Activated CD4-positive, alpha-beta T cell treated with anti-CD3 and anti-CD28 coated beads for 36 hours (primary cell): ENCODE measurements around the gene TANGO2. TPM values are rescaled to one million over a fixed set of nuclear protein-coding genes. Genes with fewer than 3 reads are reported as not detected.

Source experiments
- ATAC-seq: fragments of 200-7000 bp; cut with Tn5 transposase; one replicate; pipeline ENCODE4 v1.10.0; 2021; ENCODE audit warnings: mild to moderate bottlenecking, moderate library complexity
- CTCF ChIA-PET: fragments of 350-600 bp; sonication (Branson Sonifier 250); formaldehyde crosslinking; loops from one replicate; lab custom pipeline; 2021; ENCODE audit warnings: antibody characterized with exemption; lab: Charles Lee
- POLR2A ChIA-PET: fragments of 350-600 bp; sonication (Branson Sonifier 250); formaldehyde crosslinking; loops from one replicate; lab custom pipeline; 2021; ENCODE audit warnings: antibody characterized with exemption, inconsistent platforms; lab: Charles Lee
- DNase-seq: peaks from one replicate; pipeline ENCODE4 v3.0.0-alpha.2; 2020
- H3K27ac Mint-ChIP-seq: one replicate; pipeline ENCODE4 v1.8.0; 2021; ENCODE audit warnings: mixed read lengths
- H3K27me3 Mint-ChIP-seq: one replicate; pipeline ENCODE4 v1.8.0; 2021; ENCODE audit warnings: mixed read lengths
- H3K36me3 Mint-ChIP-seq: one replicate; pipeline ENCODE4 v1.8.0; 2021; ENCODE audit warnings: low read depth, mixed read lengths
- H3K4me1 Mint-ChIP-seq: one replicate; pipeline ENCODE4 v1.8.0; 2021; ENCODE audit warnings: mixed read lengths
- H3K4me3 Mint-ChIP-seq: one replicate; pipeline ENCODE4 v1.8.0; 2021; ENCODE audit warnings: mild to moderate bottlenecking, moderate library complexity, mixed read lengths
- H3K9me3 Mint-ChIP-seq: one replicate; pipeline ENCODE4 v1.8.0; 2021; ENCODE audit warnings: low read depth, mixed read lengths
- intact Hi-C, 2 experiments: fragments of 100-400 bp; cut with DNase I in 1 of 2; cut with micrococcal nuclease in 1 of 2; formaldehyde crosslinking; loops; one replicate each; pipeline versions ENCODE4 v1.14.2 to v1.15.1; 2022 to 2024; cut with DNase I, micrococcal nuclease
- total RNA-seq, 2 experiments: library from RNA; stranded (reverse); gene quantifications; one replicate each; pipeline ENCODE4 v1.2.3, GENCODE V29; 2021

TANGO2 gene
- total RNA-seq, 2 experiments from 2014 or later = 20.3 to 22.8 TPM

DNA sequence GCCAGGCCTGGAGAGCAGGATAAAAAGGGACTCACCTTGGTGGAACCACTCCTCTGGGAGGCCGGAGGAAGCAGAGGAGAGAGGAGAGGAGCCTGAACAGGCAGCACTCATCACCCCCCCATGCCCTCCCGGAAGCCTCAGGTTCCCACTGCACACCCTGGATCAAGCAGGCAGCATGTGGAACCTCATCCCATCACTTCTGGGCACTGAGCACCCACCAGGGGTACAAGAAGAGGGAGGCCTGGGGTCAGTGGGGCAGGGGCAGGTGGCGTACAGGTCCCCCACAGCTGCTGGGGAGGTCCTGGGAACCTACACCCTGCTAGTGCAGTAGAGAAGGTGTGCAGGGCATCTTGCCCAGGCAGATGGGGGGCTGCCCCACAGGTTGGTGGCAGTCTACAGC is 44.2 kb upstream of the TANGO2 start:
- intact Hi-C loops = loop anchor here in 1 of 2 experiments (10.0 kb wide), 1 partner anchor 318 kb away; no protein-coding TSS in a partner anchor
- H3K27ac Mint-ChIP-seq = peak overlapping the region; percentile 17
- CTCF ChIA-PET = no interaction called here
- H3K4me3 Mint-ChIP-seq = no peak overlapping the region
- DNase-seq = no peak
- peaks cover 1% of the 10 kb centered on the region for H3K36me3 Mint-ChIP-seq
- POLR2A ChIA-PET = no interaction called here
- ATAC-seq = no peak
- no peaks in the 10 kb centered on the region for H3K9me3 Mint-ChIP-seq
- H3K27me3 Mint-ChIP-seq = no peaks in the 10 kb centered on the region
- H3K4me1 Mint-ChIP-seq = peaks cover 6% of the 10 kb centered on the region

GRCh38 chr22:19977296-19978243 is 43.3 kb upstream of the TANGO2 start:
- DNase-seq (no peak), ATAC-seq (no peak)
- ChIA-PET CTCF (interaction anchor here (0.6 kb wide), 1 partner anchor 14 kb away, joined by 3 read pairs; no protein-coding TSS in a partner anchor), POLR2A (no interaction called here)
- H3K27ac Mint-ChIP-seq = no peak overlapping the region
- no peaks in the 10 kb centered on the region for H3K9me3 Mint-ChIP-seq
- no peak overlapping the region for H3K4me3 Mint-ChIP-seq
- peaks cover 1% of the 10 kb centered on the region for H3K36me3 Mint-ChIP-seq
- no peaks in the 10 kb centered on the region for H3K27me3 Mint-ChIP-seq
- H3K4me1 Mint-ChIP-seq = peaks cover 6% of the 10 kb centered on the region
- intact Hi-C loops = loop anchor here in 1 of 2 experiments (10.0 kb wide), 1 partner anchor 317 kb away; no protein-coding TSS in a partner anchor

- Mint-ChIP-seq H3K4me1 (peaks cover 6% of the 10 kb centered on the region), H3K9me3 (no peaks in the 10 kb centered on the region)
Measured at GRCh38 chr22:19978748-19979147, 42.2 kb upstream of the TANGO2 start.

DNA sequence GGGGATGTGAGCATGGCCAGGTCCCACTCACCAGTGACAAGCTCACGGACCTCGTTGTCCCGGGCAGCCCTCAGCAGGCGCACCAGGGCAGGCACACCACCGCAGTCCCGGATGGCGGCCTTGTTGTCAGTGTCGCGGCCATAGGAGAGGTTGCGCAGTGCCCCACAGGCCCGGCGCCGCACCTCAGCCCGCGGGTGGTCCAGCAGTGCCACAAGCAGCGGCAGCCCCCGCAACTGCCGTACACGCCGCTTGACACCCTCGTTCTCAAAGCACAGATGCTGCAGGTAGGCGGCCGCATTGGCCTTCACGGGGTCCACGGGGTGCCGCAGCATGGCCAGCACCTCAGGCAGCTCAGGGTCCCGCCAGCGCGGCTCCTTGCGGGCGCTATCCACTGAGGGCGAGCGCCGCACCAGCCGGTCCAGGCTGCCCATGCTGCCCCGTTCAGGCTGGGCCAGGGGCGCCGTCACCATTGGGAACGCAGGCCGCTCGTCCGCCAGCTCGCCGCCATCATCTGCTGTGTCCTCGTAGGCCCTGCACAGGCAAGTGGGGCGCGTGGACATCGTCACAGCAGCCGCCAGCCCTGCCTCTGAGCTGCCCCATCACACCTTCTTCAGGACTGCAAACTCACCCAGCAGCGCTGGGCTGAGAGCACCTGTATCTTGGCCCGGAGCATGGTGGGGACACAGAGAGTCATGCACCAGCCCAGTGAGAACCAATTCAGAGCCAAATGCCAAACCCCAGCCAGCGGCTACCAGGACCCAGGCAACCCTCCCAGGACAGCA is 41.0 kb upstream of the TANGO2 start:
- ChIA-PET POLR2A (no interaction called here), CTCF (no interaction called here)
- Mint-ChIP-seq H3K9me3 (no peaks in the 10 kb centered on the region), H3K27me3 (no peaks in the 10 kb centered on the region), H3K4me1 (peaks cover 4% of the 10 kb centered on the region), H3K4me3 (no peak overlapping the region), H3K27ac (no peak overlapping the region), H3K36me3 (peaks cover 1% of the 10 kb centered on the region)
- ATAC-seq = no peak
- intact Hi-C loops = loop anchor here (10.0 kb wide), 2 partner anchors 315 to 475 kb away; no protein-coding TSS in a partner anchor
- DNase-seq = no peak

More at GRCh38 chr22:19978748-19979147, 42.2 kb upstream of the TANGO2 start:
- ChIA-PET CTCF (interaction anchor here (0.9 kb wide), 1 partner anchor 25 kb away, joined by 3 read pairs; no protein-coding TSS in a partner anchor), POLR2A (no interaction called here)
- intact Hi-C loops = loop anchor here in 1 of 2 experiments (10.0 kb wide), 1 partner anchor 316 kb away; no protein-coding TSS in a partner anchor
- H3K36me3 Mint-ChIP-seq = peaks cover 1% of the 10 kb centered on the region
- ATAC-seq (no peak), DNase-seq (no peak)
- no peak overlapping the region for H3K27ac Mint-ChIP-seq
- no peak overlapping the region for H3K4me3 Mint-ChIP-seq
- no peaks in the 10 kb centered on the region for H3K27me3 Mint-ChIP-seq

- ChIA-PET CTCF (no interaction called here), POLR2A (no interaction called here)
- H3K27ac Mint-ChIP-seq = no peak overlapping the region
- ATAC-seq (no peak), DNase-seq (no peak)
- H3K36me3 Mint-ChIP-seq = peaks cover 1% of the 10 kb centered on the region
- H3K4me1 Mint-ChIP-seq = no peaks in the 10 kb centered on the region
- intact Hi-C loops = loop anchor here in 1 of 2 experiments (10.0 kb wide), 1 partner anchor 474 kb away; no protein-coding TSS in a partner anchor
- H3K4me3 Mint-ChIP-seq = no peak overlapping the region
- H3K27me3 Mint-ChIP-seq = no peaks in the 10 kb centered on the region
- no peaks in the 10 kb centered on the region for H3K9me3 Mint-ChIP-seq
Measured at GRCh38 chr22:19980766-19981165, 40.1 kb upstream of the TANGO2 start.

DNA sequence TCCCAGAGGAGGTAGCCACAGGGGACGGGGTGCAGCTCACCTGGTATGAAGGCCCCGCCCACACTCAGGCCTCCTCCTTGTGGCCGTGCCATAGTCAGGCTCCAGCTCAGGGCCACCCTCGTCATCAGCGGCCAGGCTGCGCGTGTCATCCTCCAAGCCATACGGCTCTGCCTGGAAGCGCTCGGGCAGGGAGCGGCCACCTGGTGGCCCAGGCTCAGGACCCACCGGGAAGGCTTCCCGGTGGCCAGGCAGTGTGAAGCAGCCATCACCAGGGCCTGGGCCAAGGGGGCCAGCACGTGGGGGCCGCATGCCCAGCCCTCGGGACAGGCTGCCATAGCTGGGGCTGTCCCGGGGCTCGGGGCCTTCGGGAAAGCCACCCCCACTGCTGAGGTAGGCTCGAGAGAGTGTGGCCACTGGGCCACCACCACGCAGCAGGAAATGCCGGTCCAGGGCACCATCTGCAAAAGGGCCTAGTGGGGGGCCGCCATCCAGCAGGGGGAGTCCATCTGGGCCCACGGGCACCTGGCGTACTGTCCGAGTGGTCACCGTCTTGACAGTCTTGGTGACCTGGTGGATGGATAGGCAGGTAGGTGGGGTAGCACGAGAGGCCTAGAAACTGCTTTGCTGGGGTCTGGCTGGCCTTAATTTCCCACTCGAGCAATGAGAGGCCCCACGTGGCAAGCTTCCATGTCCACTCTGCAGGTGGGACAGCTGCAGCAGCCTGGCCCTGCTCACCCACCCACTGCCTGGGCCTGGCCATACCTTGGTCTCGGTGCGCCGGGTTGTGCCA is 39.5 kb upstream of the TANGO2 start:
- Mint-ChIP-seq H3K27ac (no peak overlapping the region), H3K36me3 (peaks cover 1% of the 10 kb centered on the region), H3K4me3 (no peak overlapping the region), H3K9me3 (no peaks in the 10 kb centered on the region), H3K4me1 (no peaks in the 10 kb centered on the region), H3K27me3 (no peaks in the 10 kb centered on the region)
- no peak for ATAC-seq
- intact Hi-C loops = loop anchor here in 1 of 2 experiments (10.0 kb wide), 1 partner anchor 473 kb away; no protein-coding TSS in a partner anchor
- ChIA-PET CTCF (no interaction called here), POLR2A (no interaction called here)
- DNase-seq = no peak

DNA sequence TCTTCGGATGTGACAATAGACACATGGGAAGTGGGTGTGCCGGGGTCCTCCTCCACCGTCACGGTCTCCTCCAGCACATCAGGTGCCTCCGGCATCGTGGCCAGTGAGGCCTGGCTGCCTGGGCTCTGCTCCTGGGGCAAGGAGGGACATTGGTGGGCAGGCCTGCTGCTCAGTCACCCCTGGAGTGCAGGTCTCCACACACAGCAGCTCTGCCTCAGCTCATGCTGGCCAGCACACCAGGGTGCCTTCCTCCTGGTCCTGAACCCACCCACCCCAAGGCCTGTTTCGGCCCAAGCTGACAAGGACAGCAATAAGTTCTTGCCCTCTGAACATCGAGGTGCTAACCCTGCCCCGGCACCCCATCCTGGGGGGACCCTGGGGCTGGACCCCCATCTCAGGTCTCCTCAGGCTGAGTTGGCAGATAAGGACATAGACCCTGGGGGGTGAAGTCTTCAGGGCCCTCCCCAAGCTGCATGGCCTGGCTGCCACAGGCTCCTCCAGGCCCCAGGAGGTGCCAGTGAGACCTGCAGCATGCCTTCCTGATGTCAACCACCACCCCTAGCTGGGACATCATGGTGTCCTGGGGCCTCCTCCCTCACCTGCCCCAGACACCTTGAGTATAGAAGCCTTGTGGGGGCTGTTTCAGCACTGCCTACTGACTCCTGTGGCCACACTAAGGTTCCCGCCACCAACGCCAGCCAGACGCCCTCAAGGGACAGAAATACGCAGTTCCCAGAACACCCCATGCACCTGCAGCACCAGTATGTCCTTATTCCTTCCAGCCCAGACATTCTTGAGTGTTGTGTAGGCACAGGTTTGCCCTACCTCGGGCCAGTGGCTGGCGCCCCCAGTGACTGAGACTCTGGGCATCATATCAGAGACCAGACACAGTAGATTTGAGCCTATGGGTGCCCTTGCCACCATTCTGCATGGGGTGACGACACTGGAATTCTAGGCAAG is 38.7 kb upstream of the TANGO2 start:
- CTCF ChIA-PET = interaction anchor here (0.6 kb wide), 1 partner anchor 39 kb away, joined by 3 read pairs; no protein-coding TSS in a partner anchor

DNA sequence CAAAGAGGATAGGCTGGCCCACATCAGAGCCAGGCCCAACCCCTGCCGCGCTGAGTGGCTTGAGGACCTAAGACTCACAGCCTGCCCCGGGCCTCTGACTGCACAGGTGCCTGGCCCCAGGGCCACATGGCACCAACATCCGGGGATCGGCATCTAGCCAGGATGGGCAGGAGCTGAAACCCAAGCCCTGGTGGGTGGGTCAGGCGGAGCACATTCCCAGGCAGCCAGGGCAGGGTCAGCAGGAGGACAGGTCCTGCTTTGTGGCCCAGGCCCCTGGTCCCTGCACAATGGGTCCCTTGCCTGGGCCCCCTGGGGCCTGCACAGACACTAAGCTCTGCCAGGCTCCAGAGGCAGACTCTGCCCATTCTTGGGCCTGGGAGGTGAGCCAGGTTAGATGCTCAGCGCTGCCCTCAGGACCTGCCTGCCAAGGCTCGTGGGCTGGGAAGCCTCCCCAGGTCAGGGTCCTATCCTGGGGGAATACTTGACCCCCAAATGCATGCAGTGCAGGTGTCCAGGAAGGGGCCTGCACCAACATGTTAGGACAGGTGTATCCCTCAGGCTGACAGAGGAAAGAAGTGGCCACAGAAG is 37.8 kb upstream of the TANGO2 start:
- intact Hi-C loops = loop anchor here in 1 of 2 experiments (10.0 kb wide), 1 partner anchor 472 kb away; no protein-coding TSS in a partner anchor
- ATAC-seq (no peak), DNase-seq (no peak)
- no peak overlapping the region for H3K27ac Mint-ChIP-seq
- POLR2A ChIA-PET = no interaction called here
- CTCF ChIA-PET = interaction anchor here (0.6 kb wide), 1 partner anchor 39 kb away, joined by 3 read pairs; no protein-coding TSS in a partner anchor
- no peaks in the 10 kb centered on the region for H3K27me3 Mint-ChIP-seq
- H3K36me3 Mint-ChIP-seq = peaks cover 1% of the 10 kb centered on the region
- no peaks in the 10 kb centered on the region for H3K9me3 Mint-ChIP-seq
- no peaks in the 10 kb centered on the region for H3K4me1 Mint-ChIP-seq
- H3K4me3 Mint-ChIP-seq = no peak overlapping the region

More for the DNA sequence above, 38.7 kb upstream of the TANGO2 start:
- Mint-ChIP-seq H3K27me3 (no peaks in the 10 kb centered on the region), H3K4me3 (no peak overlapping the region), H3K36me3 (peaks cover 1% of the 10 kb centered on the region), H3K27ac (no peak overlapping the region), H3K4me1 (no peaks in the 10 kb centered on the region), H3K9me3 (no peaks in the 10 kb centered on the region)
- ATAC-seq (no peak), DNase-seq (no peak)
- POLR2A ChIA-PET = no interaction called here
- intact Hi-C loops = loop anchor here in 1 of 2 experiments (10.0 kb wide), 1 partner anchor 473 kb away; no protein-coding TSS in a partner anchor

GRCh38 chr22:19983741-19984140 is 37.2 kb upstream of the TANGO2 start:
- H3K4me1 Mint-ChIP-seq = no peaks in the 10 kb centered on the region
- no peaks in the 10 kb centered on the region for H3K27me3 Mint-ChIP-seq
- H3K4me3 Mint-ChIP-seq = no peak overlapping the region
- intact Hi-C loops = loop anchor here in 1 of 2 experiments (10.0 kb wide), 1 partner anchor 471 kb away; no protein-coding TSS in a partner anchor
- no peak for ATAC-seq
- ChIA-PET CTCF (interaction anchor here (0.7 kb wide), 1 partner anchor 31 kb away, joined by 3 read pairs; no protein-coding TSS in a partner anchor), POLR2A (no interaction called here)
- H3K9me3 Mint-ChIP-seq = no peaks in the 10 kb centered on the region
- no peak overlapping the region for H3K27ac Mint-ChIP-seq
- DNase-seq = no peak
- H3K36me3 Mint-ChIP-seq = peaks cover 1% of the 10 kb centered on the region
